ENCODE data around the gene TENM4.

TENM4 gene

DNA sequence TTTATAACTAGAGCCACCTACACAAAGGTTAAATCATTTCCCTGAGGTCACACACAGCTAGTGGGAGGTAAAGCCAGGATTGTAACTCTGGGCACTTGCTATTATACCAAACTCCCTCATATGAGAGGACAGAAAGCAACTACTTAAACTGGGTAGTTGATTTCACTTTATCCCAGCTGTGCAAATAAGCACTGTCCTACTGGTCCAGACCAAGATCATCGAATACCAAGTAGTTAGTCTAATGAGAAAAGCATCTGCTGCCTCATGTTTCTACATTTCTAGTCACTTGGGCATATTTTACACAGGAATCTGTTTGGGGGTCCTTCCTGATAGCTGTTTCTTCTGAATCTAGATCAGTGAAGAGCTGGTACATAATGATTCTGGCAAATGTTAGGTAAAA lies 687.5 kb downstream of the TENM4 start:
- DNase-seq: no peak

DNA sequence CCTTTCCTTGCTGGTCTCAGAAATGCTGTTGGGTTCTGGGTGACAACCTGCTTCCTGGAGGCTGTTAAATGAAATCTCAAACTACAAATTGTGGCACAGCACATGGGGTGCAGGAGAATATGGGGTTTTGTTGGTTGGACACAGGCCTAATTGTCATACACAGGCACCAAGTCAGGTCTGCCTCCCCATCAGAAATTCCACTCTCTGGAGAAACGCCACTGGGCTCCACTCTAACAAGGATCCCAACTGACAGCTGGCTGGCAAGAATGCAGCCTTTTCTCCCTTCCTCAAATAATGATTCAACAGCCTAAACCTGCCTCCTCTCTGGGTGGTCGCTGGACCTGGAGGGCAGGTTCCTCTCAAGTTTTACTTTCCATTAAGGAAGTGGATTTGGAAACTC lies 688.3 kb downstream of the TENM4 start:
- DNase-seq: no peak

DNA sequence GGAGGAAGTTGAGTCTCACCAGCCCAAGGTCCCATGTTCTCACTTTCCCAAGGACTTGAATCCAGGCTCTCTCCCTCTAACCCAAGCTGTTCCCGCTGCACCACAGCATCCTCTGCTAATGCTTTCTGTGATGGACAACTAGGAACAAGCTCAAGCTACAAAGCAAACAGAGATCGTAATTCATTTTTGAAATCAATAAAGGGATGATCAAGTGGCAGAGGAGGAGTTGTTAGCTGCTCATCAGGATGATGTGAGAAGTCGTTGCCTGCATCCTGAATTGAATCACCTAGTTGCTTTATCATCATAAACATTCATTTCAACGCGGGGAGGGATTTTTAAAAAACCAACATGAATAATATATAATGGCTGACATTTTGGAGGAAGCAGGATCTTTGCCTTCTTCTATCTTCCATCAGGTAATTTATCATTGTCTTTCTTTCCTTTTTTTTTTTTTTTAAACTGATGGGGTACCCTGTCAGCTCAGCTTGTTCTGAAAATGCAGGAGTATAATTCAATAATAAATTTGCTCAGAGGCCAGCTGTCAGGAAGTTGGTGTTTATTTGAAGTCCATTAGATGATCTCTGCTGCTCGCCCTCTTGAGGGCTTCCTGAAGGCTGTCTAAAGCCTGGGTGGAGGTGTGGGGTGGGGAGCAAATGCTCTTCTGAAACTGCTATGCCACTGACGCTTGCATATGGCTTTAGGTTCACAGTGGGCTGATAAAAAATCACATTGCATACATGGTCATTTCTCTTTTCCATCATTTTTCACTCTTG lies 691.7 kb downstream of the TENM4 start:
- peak; percentile 79 for DNase-seq

DNA sequence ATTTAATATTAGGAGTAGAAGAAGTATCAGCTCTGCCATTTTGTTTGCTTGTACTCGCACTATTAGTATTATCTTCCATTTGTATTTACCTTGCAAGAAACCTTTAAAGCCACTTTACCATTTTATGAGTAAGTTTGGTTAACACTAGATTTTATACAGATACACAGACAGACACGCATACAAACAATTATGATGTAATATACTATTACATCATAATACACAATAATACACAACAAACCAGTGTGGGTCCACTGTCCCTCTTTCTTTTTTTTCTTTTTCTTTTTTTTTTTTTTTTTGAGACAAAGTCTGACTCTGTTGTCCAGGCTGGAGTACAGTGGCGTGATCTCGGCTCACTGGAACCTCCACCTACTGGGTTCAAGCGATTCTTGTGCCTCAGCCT lies 695.9 kb downstream of the TENM4 start:
- DNase-seq: no peak

DNA sequence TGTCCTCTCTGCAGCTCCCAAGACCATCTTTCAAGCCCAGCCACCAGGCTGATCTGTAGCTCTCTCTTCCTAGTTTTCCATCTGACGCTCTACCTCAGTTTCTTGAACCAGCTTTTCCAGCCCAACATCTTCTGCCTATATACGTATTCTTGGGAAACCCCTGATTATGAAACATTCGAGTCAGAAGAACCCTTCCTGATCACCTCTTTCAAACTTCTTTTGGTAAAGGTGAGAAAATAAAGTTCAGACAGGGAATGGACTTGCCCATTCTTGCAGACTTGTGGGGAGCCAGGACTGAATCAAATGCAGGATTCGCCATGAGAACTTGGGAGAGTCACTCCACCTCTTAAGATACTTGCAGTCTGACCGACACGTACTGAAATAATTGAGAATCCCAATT lies 696.6 kb downstream of the TENM4 start:
- DNase-seq: no peak

DNA sequence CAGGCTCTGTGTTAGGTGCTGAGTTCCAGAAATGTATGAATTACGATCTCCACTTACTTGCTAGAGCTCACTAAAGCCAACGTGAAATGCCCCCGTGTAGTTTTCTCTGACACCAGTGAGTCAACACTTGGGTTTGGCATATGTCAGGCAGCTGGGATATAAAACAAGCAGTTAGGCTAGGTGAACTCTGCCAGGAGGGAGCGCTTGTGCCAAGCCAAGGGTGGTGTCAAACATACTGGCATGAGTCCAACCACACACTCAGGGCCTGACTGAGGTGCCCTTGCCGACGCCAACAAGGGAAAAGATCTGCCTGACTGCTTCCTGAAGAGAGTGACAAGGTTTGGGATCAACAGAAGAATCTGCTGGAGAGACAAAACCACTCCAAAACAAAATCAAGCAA lies 698.4 kb downstream of the TENM4 start:
- peak; percentile 91 for DNase-seq

DNA sequence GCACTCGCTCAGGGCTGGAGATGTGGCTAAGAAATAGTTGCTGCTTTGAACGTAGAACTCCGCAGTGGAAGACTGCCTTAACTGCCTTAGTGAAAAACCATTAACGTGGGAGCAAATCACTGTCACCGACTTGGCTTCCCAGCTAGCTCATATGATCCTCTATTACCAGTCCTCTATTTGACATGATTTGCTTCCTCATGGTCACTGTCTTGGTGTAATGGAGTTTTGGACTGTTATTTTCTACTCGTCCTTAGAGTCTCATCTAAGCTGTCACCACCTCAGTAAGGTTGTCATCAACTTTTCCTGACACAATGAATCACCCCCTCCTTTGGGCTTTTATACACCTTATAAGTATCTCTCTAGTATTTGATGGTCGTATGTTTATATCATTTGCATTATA lies 699.1 kb downstream of the TENM4 start:
- no peak for DNase-seq

DNA sequence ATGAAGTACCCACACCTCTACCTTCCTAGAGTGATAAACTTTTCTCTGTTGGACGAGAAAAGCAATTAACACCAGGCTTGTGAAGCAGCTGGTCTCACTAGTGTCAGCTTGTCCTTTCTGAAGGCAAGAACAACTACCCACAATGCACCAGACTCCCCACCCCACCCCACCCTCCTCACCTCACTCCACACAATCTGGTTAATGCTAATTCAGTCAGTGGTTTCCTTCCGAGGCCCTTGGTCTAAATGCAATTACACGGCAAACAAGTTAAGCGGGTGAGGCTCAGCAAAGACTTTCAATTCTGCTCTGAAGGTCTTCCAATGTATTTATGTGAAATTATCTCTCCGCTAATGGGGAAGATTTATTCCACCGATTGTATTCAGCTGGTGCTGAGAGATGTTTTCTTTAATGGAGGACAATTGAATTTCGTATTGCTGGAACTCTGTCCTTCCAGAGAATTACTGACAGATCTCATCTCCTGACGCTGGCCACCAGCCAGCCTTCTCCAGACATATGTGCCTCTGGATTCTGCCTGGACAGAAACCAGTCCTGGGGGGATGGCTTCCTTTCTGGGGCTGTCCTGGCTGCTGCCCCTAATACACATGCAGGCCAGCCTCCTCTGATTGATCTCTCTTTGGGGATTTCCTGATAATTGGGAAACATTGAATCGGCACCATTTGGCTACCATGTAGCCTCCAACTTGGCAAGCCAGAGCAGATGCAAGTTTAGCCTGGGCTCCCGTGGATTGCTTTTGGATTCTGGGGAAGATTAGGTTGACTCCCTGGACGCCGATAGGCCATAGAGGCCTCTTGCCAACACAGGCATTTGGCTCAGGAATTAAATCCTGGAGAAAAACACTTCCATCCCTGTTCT lies 700.4 kb downstream of the TENM4 start:
- no peak for DNase-seq

DNA sequence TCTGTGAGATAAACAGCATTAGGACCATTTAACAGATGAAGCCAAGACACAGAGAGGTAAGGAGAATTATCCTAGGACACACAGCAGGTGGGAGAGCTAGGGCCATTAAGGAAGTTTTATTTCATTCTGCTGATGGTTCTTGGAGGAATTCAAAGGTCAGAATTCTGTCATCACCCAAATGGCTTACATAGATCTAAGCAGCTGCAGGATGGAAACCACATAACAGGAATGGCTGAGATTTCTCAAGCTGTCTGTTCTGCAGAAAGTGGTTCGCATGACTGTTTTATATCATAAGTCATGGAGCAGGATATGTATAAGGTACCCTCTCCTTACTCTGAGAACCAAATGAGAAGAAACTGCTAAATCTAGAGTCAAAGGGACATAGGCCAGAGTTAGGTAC lies 702.9 kb downstream of the TENM4 start:
- DNase-seq: no peak

DNA sequence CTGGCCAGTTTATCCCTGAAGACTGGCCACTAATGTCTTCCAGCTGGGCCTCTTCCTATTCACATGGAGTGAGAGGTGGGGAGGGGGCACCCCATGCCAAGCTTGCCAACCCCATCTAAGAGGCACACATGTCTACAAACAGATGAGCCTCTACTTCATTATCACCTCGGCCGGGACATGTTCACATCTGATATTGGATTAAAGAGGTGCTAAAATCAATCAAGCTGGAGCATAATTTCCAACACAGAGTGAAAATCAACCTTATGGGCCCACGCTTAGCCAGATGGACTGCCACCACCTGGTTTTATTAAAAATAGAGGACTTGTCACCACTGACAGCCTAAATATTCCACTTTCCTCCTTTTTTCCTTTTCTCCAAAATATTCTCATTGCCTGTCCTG lies 703.5 kb downstream of the TENM4 start:
- no peak for DNase-seq

DNA sequence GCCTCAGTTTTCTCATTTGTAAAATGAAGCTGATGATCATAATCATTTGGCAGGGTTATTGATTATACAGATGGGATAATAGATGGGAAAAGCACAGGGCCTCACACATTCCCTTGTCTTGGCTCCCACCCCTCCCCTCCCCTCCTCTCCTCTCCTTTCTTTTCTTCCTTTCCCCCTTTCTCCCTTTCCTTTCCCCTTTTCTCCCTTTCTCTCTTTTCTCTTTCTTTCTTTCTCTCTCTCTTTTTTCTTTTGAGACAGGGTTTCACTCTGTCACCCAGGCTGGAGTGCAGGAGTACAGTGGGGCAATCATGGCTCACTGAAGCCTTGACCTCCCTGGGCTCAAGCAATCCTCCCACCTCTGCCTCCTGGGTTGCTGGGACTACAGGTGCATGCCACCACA lies 705.1 kb downstream of the TENM4 start:
- no peak for DNase-seq

DNA sequence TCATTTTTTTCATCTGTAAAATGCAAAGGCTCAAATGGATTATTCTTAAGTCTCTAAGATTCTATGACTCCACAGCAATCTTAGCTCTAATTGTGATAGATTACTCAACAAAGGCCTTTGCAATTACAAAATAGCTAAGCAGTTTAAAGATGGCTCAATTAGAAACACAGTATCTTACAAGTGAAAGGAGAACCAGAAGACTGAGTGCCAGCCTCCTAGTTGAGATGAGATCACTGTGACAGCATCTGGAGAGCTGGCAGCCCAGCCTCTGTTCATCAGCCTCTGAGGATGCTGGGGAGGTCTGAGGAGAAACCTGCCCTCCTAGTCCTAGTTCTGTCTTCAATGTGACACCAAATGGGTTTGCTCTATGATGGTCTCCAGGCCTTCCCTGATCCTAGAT lies 707.8 kb downstream of the TENM4 start:
- DNase-seq: no peak

DNA sequence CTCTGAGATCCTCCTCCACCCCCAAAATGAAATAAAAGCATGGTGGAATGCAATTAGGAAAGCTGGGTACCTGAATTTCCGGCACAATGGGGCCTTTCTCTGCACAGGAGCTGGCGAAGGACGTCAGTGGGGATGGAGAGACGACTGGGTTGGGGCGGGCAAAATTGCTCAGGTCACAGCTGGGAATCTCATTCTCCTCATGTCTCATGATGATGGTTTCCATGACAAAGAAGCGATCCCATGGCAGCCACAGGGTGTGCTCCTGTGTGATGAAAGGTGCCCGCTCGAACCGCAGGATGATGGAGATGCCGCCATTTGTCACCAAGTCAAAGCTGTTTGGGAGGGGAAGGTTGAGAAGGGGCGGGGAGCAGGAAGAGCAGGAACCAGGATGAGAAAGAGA lies 708.6 kb downstream of the TENM4 start:
- no peak for DNase-seq

DNA sequence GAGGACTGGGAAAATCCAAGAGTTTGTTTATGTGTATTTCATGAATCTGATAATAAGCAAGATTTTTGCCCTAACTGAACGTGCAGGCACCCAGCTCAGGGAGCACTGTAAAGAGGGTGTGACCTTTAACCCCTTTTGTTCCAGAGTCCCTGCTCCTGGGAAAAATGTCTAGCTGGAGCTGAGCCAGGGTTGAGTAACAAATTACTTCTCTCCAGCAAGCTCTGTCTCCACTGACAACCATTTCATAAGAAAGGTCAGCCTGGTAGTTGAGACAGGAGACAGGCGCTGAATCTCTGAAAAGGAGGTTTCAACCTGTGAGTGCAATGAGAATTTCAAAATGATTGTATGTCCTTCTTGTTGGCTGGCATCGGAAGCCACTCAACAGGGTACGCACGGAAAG lies 709.8 kb downstream of the TENM4 start:
- peak; percentile 69 for DNase-seq

DNA sequence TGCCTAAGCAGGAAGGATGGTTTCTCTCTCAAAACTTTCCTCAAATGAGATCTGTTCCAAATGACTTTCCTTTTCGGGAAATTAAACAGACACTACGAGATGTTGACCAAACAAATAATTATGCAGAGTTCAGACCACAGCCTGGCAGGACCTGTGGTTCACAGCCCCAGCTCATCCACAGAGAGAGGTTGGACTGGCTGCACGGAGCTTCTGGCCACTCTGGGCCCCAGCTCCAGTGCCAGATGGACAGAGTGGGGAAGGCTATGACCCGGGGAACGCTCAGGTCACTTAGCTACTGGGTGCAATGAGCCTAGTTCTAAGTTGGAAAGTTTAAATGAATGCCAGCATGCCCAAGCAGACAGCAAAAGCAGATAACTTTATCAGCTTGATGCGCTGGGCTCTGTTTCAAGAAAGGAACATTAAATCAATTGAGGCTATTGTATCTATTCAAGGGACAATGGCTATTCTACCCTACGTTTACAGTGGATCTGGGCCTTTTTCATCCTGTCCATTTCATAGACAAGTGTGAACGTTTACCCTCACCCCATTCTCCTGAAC lies 710.5 kb downstream of the TENM4 start:
- DNase-seq: no peak

DNA sequence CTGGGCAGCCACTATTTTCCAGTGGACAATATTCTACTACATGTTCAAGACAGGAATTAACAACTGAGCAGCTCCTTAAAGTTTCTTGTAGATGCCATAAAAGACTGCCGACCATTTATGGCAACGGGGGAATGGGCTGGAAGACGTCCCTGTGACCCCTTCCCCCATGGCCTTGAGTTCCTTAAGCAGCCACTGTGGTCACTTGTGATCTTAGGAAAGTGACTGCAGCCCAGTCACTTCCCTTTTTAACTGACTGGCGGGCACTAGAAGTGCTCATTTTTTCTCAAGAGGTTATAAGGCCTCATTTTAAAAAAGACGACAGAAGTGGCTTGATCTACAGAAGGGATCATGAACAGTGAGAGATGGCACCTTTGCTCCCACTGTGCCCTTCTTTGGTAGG lies 713.0 kb downstream of the TENM4 start:
- DNase-seq: no peak

DNA sequence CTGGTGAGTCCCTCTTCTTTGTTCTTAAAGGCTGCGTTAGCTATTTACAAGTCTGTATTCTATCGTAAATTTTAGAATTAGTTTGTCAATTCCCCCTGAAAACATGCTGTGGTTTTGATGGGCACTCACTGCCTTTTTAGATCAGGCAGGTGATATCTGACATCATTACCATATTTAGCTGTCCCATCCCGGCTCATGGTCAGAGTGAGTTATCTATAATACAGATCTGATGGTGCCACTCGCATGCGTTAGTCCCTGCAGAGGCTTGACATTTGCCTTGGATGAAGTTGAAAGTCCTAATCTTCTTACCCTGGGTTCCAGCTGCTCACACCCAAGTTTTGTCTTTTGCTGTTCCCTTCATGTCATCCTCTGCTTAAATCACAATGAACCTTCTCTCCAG lies 715.6 kb downstream of the TENM4 start:
- no peak for DNase-seq

DNA sequence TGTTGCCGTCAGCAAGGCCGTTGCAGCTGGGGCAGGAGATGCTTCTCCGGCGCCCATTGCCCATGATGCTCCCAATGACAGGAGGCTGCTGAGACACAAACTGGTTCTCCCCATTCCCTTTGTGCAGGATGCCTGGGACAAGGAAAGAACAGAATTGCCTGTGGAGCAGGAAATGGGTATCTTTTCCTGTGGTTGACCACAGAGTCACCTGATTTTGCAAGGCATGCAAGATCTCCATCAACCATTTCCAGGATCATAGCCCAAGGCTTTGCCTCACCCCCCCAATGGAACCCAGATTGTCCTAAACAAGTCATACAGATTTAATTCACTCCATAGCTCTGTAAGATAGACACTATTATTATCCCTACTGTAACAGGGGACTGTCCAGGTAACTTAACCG lies 718.0 kb downstream of the TENM4 start:
- peak; percentile 2 for DNase-seq

DNA sequence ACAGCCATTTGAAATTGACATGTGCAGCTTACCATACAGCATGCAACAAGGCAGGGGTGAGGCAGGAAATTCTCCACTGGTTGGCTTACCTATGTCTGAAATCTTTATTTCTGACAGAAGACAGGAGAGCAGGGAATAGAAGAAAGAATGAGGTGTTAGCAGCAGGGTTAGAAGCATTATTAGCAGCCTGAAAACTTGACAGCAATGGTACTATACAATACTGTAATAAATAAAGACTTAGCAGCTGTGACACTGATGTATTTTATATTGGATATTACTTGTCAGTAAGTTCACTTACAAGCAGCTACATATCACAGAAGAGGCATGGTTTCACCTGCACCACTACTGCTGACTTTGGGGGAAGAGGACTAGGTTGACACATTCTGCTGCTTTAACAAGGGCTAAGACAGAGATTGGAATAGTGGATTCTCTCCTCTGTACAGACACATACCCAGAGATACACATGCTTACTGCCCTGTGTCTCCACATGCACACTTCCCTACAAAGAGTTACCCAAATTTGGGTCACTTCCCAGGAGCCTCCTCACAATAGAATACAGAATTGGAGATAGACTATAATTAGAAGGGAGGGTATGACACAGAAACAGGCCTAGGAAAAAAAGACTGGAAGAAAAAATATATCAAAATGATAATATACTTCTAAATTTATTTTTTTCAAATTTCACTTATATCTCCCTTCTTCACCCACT lies 720.4 kb downstream of the TENM4 start:
- DNase-seq: no peak

DNA sequence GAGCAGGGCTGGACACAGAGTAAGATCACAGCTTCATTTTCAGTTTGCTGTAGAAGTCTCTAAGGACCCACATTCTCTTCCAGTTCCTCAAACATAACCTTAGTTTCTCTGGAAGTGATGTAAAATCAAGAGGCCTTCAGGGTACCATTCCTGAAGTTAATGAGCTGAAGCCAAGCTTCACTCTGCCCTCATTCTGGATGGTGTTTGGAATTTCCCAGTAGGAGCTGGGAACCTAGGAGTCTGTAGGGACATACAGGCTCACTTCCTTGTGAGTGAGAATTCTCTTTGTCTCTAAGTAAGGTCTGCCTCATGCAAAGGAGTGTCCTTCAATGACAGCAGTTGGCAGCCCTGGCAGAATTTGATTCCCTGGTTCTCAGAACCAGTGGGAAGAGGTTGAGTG lies 723.8 kb downstream of the TENM4 start:
- DNase-seq: no peak

DNA sequence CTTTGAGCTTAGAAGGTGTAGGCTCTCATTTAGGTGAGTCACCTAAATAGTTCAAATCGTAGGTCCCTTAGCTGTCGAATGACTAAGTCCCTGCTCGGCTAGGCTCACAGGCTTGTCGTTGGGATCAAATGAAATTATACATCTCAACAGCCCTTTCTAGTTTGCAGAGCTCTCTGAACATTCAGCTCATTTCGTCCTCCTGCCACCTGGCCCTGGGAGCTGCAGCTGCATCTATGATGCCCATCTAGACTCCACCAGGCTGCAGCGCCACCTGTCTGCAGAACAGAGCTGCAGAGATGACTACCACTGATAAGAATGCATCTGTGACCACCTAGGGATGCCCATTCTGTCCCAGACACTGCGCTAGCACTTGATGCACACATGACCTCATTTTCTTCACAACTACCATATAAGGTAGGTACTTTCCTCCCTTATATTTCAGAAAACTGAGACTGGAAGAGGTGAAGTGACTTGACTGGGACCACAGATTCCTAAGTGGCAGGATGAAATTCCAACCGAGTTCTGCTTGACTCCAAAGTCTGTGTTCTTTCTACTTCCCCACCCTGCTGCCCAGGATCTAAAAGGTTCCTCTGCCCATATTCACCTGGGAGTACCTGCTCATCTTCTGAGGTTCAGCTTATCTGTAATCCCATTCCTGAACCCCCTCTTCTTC lies 725.1 kb downstream of the TENM4 start:
- peak; percentile 73 for DNase-seq

DNA sequence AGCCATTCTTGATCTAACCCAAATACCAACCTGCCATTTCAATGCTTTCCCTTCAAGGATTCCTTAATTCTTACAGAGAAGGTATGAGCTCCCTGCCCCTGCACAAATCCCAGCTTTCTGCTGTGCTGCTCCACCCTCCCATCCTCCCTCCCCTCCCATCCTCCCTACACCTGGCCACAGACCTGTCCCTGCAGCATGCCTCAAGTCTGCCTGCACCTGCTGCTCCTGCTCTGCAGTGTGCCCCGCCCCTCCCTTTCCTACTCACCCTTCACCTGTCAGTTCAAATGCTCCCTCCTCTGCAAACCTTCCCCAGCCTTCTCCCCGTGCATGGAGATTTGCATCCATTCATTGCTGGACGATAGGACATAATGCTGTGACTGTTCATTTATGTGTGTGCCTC lies 726.3 kb downstream of the TENM4 start:
- DNase-seq: peak; percentile 88

DNA sequence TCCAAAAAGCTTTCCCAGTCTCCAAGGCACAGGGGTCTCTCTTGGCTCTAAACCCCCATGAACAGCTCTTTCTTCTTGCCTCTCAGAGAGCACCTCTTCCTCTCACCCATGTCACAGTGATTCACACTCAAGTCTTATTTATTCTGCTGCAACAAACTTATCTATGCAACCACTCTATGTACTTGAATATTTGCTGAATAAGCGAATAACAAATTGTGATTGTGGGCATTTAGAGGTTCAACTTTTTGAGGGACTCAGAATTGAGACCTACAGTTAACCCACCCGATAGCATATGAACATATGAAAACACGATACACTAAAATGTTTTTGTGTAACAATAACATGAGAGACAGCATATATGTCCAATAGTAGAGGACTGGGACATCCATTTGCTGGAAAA lies 729.1 kb downstream of the TENM4 start:
- DNase-seq: no peak

All from DMS153 (cell line).